ENCODE data around the gene GNG2. TPM values are rescaled to one million over a fixed set of nuclear protein-coding genes. Genes with fewer than 3 reads are reported as not detected.

The GNG2 gene
- total RNA-seq, 1 donor from 2014 or later: 5.8 TPM

Other genes starting within 250 kb of the GNG2 start
- 155 and 297 TPM in 2 replicates for gene FRMD6, start 208.7 kb upstream of the GNG2 start, total RNA-seq
- gene RTRAF, start 128.9 kb downstream of the GNG2 start, total RNA-seq: 107 and 155 TPM in 2 replicates
- gene NID2, start 208.4 kb downstream of the GNG2 start, total RNA-seq: 9.7 and 10.5 TPM in 2 replicates

Data from lung microvascular endothelial cell (primary cell).